Nephron (organoid): ENCODE data around the gene ZSWIM6.

Experiments
- H3K27ac Mint-ChIP-seq, 3 experiments: 2 replicates each; pipeline ENCODE4 v1.8.0; 2020; ENCODE audit warnings: mixed read lengths in 3 of 3, mild to moderate bottlenecking in 2 of 3, moderate library complexity in 1 of 3
- H3K27me3 Mint-ChIP-seq: 2 replicates; pipeline ENCODE4 v1.8.0; 2021; ENCODE audit warnings: low read depth, mild to moderate bottlenecking, moderate library complexity, mixed read lengths
- H3K36me3 Mint-ChIP-seq: 2 replicates; pipeline ENCODE4 v1.8.0; 2020; ENCODE audit warnings: low read depth, mixed read lengths
- H3K4me1 Mint-ChIP-seq: 2 replicates; pipeline ENCODE4 v1.8.0; 2020; ENCODE audit warnings: mixed read lengths
- H3K4me3 Mint-ChIP-seq, 3 experiments: 2 replicates each; pipeline ENCODE4 v1.8.0; 2020; ENCODE audit warnings: mild to moderate bottlenecking in 3 of 3, mixed read lengths in 3 of 3, moderate library complexity in 2 of 3
- H3K9me3 Mint-ChIP-seq: 2 replicates; pipeline ENCODE4 v1.8.0; 2020; ENCODE audit warnings: mixed read lengths
- TF ChIP-seq, protein P1 (sequence below), 3 experiments: fragments of 200-600 bp; sonication (generic); IDR thresholded peaks; one replicate each; pipeline ENCODE4 v1.5.0; 2021; ENCODE audit warnings: antibody characterized with exemption in 3 of 3; ENCODE audit not compliant: unreplicated experiment in 3 of 3

The ZSWIM6 gene

DNA sequence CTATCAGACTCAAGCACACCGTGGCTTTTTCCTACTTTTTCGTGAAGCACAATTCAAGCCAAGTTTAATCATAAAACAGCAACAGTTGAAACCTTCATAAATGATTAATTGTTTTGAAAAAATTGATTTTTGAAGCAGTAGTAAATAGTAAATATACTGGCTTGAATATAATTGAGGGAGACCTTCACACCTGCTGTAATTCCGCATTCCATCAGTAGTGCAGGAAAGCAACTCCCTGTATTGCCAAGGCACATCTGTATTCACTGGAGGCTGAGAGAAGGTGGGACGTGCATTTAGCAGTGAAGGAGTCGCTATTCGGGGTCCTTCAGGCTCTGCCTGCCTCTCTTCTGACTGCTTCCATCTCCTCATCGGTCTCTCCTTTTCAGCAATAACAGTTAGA, 203.8 kb downstream of the ZSWIM6 start:
- Mint-ChIP-seq H3K27ac (no peak overlapping the region), H3K36me3 (peaks cover 79% of the 10 kb centered on the region), H3K4me3 (no peak overlapping the region)

DNA sequence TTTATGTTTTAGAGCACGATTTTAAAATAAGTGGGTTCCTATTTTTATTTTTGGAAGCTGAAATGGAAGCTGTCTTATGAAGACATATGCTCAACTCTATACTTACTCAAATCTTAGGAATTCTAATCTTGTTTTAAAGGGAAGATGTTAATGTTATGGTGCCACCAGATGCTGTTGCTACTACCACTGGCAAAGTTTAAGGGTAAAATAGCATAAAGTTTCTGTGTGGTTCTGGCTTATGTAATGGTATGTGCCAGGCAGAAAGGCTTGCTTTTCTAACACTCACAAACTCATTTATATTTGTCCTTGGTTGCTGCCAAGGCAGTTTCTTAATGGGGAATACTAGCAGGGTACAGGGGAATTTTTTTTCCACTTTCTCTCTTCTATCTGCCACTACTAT, 204.9 kb downstream of the ZSWIM6 start:
- Mint-ChIP-seq H3K27ac (no peak overlapping the region), H3K4me3 (no peak overlapping the region), H3K4me1 (no peaks in the 10 kb centered on the region), H3K9me3 (peaks cover 12% of the 10 kb centered on the region), H3K36me3 (peaks cover 81% of the 10 kb centered on the region), H3K27me3 (no peaks in the 10 kb centered on the region)
- TF ChIP-seq, protein P1, sequence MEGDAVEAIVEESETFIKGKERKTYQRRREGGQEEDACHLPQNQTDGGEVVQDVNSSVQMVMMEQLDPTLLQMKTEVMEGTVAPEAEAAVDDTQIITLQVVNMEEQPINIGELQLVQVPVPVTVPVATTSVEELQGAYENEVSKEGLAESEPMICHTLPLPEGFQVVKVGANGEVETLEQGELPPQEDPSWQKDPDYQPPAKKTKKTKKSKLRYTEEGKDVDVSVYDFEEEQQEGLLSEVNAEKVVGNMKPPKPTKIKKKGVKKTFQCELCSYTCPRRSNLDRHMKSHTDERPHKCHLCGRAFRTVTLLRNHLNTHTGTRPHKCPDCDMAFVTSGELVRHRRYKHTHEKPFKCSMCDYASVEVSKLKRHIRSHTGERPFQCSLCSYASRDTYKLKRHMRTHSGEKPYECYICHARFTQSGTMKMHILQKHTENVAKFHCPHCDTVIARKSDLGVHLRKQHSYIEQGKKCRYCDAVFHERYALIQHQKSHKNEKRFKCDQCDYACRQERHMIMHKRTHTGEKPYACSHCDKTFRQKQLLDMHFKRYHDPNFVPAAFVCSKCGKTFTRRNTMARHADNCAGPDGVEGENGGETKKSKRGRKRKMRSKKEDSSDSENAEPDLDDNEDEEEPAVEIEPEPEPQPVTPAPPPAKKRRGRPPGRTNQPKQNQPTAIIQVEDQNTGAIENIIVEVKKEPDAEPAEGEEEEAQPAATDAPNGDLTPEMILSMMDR (IDR thresholded peaks at IDR 0.05; ENCODE audit: unreplicated experiment in 3 of 3), result no peak

More for the DNA sequence above, 203.8 kb downstream of the ZSWIM6 start:
- Mint-ChIP-seq H3K9me3 (peaks cover 2% of the 10 kb centered on the region), H3K27me3 (no peaks in the 10 kb centered on the region), H3K4me1 (peaks cover 7% of the 10 kb centered on the region)
- TF ChIP-seq, protein P1 (IDR thresholded peaks at IDR 0.05; ENCODE audit: unreplicated experiment in 3 of 3), result no peak

DNA sequence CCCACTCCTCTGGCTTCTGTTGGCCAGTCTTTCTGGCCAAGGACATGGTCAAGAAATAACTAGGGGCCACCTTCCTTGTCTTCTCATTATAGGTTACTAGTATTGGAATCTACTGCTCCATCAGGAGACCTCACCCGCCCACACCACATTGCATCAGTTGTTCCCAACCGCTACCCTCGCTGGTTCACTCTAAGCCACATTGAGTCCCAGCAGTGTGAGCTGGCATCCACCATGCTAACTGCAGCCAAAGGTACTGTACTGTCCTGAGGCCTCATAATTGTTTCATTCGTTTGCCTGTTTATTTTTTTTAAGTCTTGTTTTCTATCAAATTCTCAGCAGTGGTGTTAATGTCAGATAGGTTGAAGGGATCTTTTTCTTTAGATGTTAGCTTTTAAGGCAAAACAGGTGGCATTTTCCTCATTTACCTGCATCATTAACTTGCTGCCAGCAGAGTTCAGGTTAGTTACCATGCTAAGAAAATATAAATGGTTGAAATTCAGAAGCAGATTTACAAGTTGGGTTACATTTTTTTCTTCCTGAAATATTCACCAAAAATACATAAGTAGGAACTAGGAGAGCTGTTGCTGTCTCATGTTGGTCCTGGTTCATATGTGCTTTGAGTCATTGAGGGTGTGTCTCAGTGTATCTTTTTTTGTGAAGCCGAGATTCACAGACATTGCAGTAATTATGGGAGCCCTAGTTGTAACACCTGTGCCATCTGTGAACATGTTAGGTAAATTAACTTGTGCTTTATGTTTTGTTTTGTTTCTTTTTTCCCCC, 206.9 kb downstream of the ZSWIM6 start:
- Mint-ChIP-seq H3K27me3 (no peaks in the 10 kb centered on the region), H3K27ac (no peak overlapping the region), H3K9me3 (peaks cover 21% of the 10 kb centered on the region), H3K4me3 (no peak overlapping the region), H3K4me1 (no peaks in the 10 kb centered on the region), H3K36me3 (peaks cover 85% of the 10 kb centered on the region)
- TF ChIP-seq, protein P1 (IDR thresholded peaks at IDR 0.05; ENCODE audit: unreplicated experiment in 3 of 3), result no peak

DNA sequence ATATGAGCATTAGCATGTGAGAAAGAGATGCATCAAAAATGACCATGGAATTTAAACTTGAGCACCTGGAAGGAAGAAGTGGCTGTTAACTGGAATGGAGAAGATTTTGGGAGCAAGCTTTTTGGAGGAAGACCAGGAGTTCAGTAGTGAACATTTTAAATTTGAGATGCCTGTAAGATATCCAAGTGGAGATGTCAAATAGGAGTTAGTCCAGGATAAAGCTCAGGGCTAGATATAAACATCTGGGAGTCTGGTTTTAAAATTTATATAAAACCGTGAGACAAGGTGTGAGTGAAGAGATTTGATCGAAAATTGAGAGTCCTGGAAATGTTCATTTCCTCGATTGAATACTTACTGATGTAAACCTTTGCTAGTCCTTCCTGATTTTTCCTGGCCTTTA, 217.5 kb downstream of the ZSWIM6 start:
- Mint-ChIP-seq H3K4me3 (no peak overlapping the region), H3K4me1 (peaks cover 10% of the 10 kb centered on the region), H3K27me3 (no peaks in the 10 kb centered on the region), H3K27ac (no peak overlapping the region), H3K36me3 (peaks cover 34% of the 10 kb centered on the region), H3K9me3 (peaks cover 6% of the 10 kb centered on the region)
- TF ChIP-seq, protein P1 (IDR thresholded peaks at IDR 0.05; ENCODE audit: unreplicated experiment in 3 of 3), result no peak

DNA sequence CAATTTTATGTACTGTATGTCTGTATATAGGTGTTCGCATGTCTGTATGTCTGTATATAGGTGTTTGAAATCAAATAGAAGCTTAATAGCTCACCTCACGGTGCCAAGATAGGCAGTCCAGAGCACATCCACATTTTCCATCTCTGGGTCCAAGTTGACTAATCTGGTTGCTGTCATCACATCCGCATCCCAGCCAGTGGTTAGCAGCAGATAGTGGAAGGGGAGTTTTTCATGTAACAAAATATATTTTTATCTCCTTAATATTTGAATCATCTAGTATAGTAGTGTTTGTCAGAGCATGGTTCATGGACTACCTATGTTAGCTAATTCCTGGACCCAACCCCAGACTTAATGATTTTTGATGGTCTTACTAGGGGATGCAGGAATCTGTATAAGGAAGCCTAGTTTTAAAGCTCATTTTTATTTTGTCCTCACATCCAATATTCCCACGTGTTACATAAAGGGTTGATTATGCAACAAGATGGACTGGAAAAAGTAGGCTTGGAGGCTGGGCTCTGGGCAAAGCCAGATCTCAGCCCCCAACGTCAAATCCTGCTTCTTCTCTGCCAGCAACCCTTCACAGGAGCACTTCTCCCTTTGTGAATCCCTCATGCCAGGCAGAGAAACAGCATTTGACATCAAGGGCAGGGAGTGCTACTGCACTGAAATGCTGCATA, 219.7 kb downstream of the ZSWIM6 start:
- Mint-ChIP-seq H3K4me1 (peaks cover 10% of the 10 kb centered on the region), H3K9me3 (peaks cover 10% of the 10 kb centered on the region)
- TF ChIP-seq, protein P1 (IDR thresholded peaks at IDR 0.05; ENCODE audit: unreplicated experiment in 3 of 3), result no peak

More for the DNA sequence above, 219.7 kb downstream of the ZSWIM6 start:
- Mint-ChIP-seq H3K27me3 (no peaks in the 10 kb centered on the region), H3K27ac (no peak overlapping the region), H3K36me3 (peaks cover 18% of the 10 kb centered on the region), H3K4me3 (no peak overlapping the region)
